ENCODE results near the gene PPIE.

Gene PPIE

GRCh38 chr1:39738622-39739366, at the start of gene PPIE:
PPIE (plus strand) TSS chr1:39738882; CDS start chr1:39738901, 19 bp downstream.
- Histone ChIP-seq H3K9ac (ENCODE audit: low read depth, low read length) (peak within 1 kb of the TSS; percentile 58), H3K27ac (ENCODE audit: low read length) (peak within 1 kb of the TSS; percentile 65), H3K79me2 (ENCODE audit: insufficient read depth, low read length) (peaks cover 7% of the 10 kb centered on the region; the same call in 1 of the 2 replicates), H3K4me1 (ENCODE audit: insufficient read depth, low read length) (peaks cover 22% of the 10 kb centered on the region), H3K9me3 (ENCODE audit: insufficient read depth, low read length, severe bottlenecking) (no peaks in the 10 kb centered on the region), H4K20me1 (ENCODE audit: insufficient read depth, low read length) (no peaks in the 10 kb centered on the region), H3K4me2 (ENCODE audit: insufficient read depth, low read length) (peak within 1 kb of the TSS; percentile 68), H2AFZ (ENCODE audit: low read depth, low read length) (peak within 1 kb of the TSS; percentile 79), H3K4me3 (ENCODE audit: low read depth in 1 of 2, low read length in 2 of 2) (peak within 1 kb of the TSS; percentile 25 to 66; a peak in 3 of 4 replicates), H3K36me3 (ENCODE audit: insufficient read depth, low read length) (peaks cover 18% of the 10 kb centered on the region), H3K27me3 (ENCODE audit: insufficient read depth, low read length, poor library complexity) (peaks cover 6% of the 10 kb centered on the region)
- ATAC-seq (ENCODE audit: insufficient read depth, low read depth) = peak; percentile 96
- peak; percentile 88 for DNase-seq
- no peak for TF ChIP-seq CTCF (IDR thresholded peaks at IDR 0.05; ENCODE audit: borderline replicate concordance, extremely low read depth, low read length, poor library complexity, severe bottlenecking)
- TF ChIP-seq EZH2 (IDR thresholded peaks at IDR 0.05; ENCODE audit: borderline replicate concordance, low read depth, low read length, severe bottlenecking) = no peak

GRCh38 chr1:39689214-39689613, 49.5 kb upstream of the PPIE start:
- no peak for TF ChIP-seq EZH2 (IDR thresholded peaks at IDR 0.05; ENCODE audit: borderline replicate concordance, low read depth, low read length, severe bottlenecking)
- no peak for TF ChIP-seq CTCF (IDR thresholded peaks at IDR 0.05; ENCODE audit: borderline replicate concordance, extremely low read depth, low read length, poor library complexity, severe bottlenecking)
- Histone ChIP-seq H3K9ac (ENCODE audit: low read depth, low read length) (no peak overlapping the region), H3K36me3 (ENCODE audit: insufficient read depth, low read length) (no peaks in the 10 kb centered on the region), H3K9me3 (ENCODE audit: insufficient read depth, low read length, severe bottlenecking) (no peaks in the 10 kb centered on the region), H3K27ac (ENCODE audit: low read length) (no peak overlapping the region), H3K4me2 (ENCODE audit: insufficient read depth, low read length) (no peak overlapping the region), H3K27me3 (ENCODE audit: insufficient read depth, low read length, poor library complexity) (peaks cover 22% of the 10 kb centered on the region), H3K79me2 (ENCODE audit: insufficient read depth, low read length) (no peaks in the 10 kb centered on the region), H4K20me1 (ENCODE audit: insufficient read depth, low read length) (0 out of 2 replicates have a peak, but pooled peaks cover 5% of the 10 kb centered on the region), H3K4me1 (ENCODE audit: insufficient read depth, low read length) (no peaks in the 10 kb centered on the region), H3K4me3 (ENCODE audit: low read depth in 1 of 2, low read length in 2 of 2) (no peak overlapping the region), H2AFZ (ENCODE audit: low read depth, low read length) (no peak overlapping the region)
- ATAC-seq (ENCODE audit: insufficient read depth, low read depth) = no peak
- DNase-seq = no peak

- ATAC-seq (ENCODE audit: insufficient read depth, low read depth) (no peak), DNase-seq (no peak)
- TF ChIP-seq EZH2 (IDR thresholded peaks at IDR 0.05; ENCODE audit: borderline replicate concordance, low read depth, low read length, severe bottlenecking) (no peak), CTCF (IDR thresholded peaks at IDR 0.05; ENCODE audit: borderline replicate concordance, extremely low read depth, low read length, poor library complexity, severe bottlenecking) (no peak)
- Histone ChIP-seq H3K79me2 (ENCODE audit: insufficient read depth, low read length) (no peaks in the 10 kb centered on the region), H4K20me1 (ENCODE audit: insufficient read depth, low read length) (0 out of 2 replicates have a peak, but pooled peaks cover 5% of the 10 kb centered on the region), H3K27me3 (ENCODE audit: insufficient read depth, low read length, poor library complexity) (peaks cover 23% of the 10 kb centered on the region), H2AFZ (ENCODE audit: low read depth, low read length) (no peak overlapping the region), H3K9me3 (ENCODE audit: insufficient read depth, low read length, severe bottlenecking) (no peaks in the 10 kb centered on the region), H3K4me3 (ENCODE audit: low read depth in 1 of 2, low read length in 2 of 2) (no peak overlapping the region), H3K9ac (ENCODE audit: low read depth, low read length) (no peak overlapping the region), H3K36me3 (ENCODE audit: insufficient read depth, low read length) (no peaks in the 10 kb centered on the region), H3K4me1 (ENCODE audit: insufficient read depth, low read length) (no peaks in the 10 kb centered on the region), H3K4me2 (ENCODE audit: insufficient read depth, low read length) (no peak overlapping the region), H3K27ac (ENCODE audit: low read length) (no peak overlapping the region)
Observed at GRCh38 chr1:39689635-39690034, 49.0 kb upstream of the PPIE start.
